HCT116 (cell line): ENCODE results near the gene NDE1. TPM values are rescaled to one million over a fixed set of nuclear protein-coding genes. Genes with fewer than 3 reads are reported as not detected.

ENCODE experiments used
- ATAC-seq: fragments of 200-7000 bp; cut with Tn5 transposase; 2 replicates; pipeline ENCODE4 v1.9.1; 2020; ENCODE audit warnings: mild to moderate bottlenecking, moderate library complexity
- BruUV-seq: library from RNA; stranded (reverse); fragments of 400-500 nt; replicated peaks from 2 replicates; lab custom pipeline; 2021; lab: Mats Ljungman, UMichigan
- CTCF ChIA-PET: fragments of 300-600 bp; sonication (Branson Sonifier 250); formaldehyde crosslinking; loops from one replicate; lab custom pipeline; 2021; ENCODE audit warnings: antibody characterized with exemption; lab: Charles Lee
- POLR2A ChIA-PET: fragments of 300-600, 350-600 bp; sonication (Branson Sonifier 250); formaldehyde crosslinking; loops from one replicate; lab custom pipeline; 2021; ENCODE audit warnings: antibody characterized with exemption; lab: Charles Lee
- RAD21 ChIA-PET, 2 experiments: fragments of 300-600 bp; sonication (Branson Sonifier 250); formaldehyde crosslinking; loops; one replicate each; lab custom pipeline; 2023; ENCODE audit warnings: low total read pairs in 2 of 2; ENCODE audit not compliant: uncharacterized antibody in 2 of 2, unreplicated experiment in 2 of 2, low non-redundant PET in 1 of 2; lab: Charles Lee
- DNase-seq: peaks from one replicate; pipeline ENCODE4 v3.0.0-alpha.2; 2010; ENCODE audit warnings: low read depth, low spot score
- H2AFZ ChIP-seq: fragments of 200-600 bp; shearing (Covaris generic), sonication (generic); 2 replicates; pipeline ENCODE4 v1.6.1; 2017; ENCODE audit warnings: low read depth, mixed run types, mixed read lengths, antibody characterized with exemption, low read length; ENCODE audit not compliant: poor library complexity, severe bottlenecking
- H3K27ac ChIP-seq: 2 replicates; pipeline ENCODE4 v1.5.1; 2012; ENCODE audit warnings: low read depth, low read length
- H3K27me3 ChIP-seq: fragments of 200-600 bp; sonication (generic); 2 replicates; pipeline ENCODE4 v1.6.1; 2016; ENCODE audit warnings: mixed run types, low read length, mixed read lengths; ENCODE audit not compliant: insufficient read depth
- H3K36me3 ChIP-seq, 2 experiments: fragments of 200-500 bp in 1 of 2; fragments of 200-600 bp in 1 of 2; sonication (Bioruptor generic) in 1 of 2; sonication (generic) in 1 of 2; 2 replicates each; pipeline versions ENCODE4 v1.5.1 to v1.6.1; 2014 to 2016; ENCODE audit warnings: low read length in 2 of 2, inconsistent platforms in 1 of 2, mixed read lengths in 1 of 2, mixed run types in 1 of 2; ENCODE audit not compliant: insufficient read depth in 2 of 2, control insufficient read depth in 1 of 2
- H3K4me1 ChIP-seq, 2 experiments: fragments of 200-600 bp in 1 of 2; sonication (generic) in 1 of 2; 2 replicates each; pipeline versions ENCODE4 v1.5.1 to v1.6.1; 2012 to 2017; ENCODE audit warnings: low read length in 2 of 2, inconsistent platforms in 1 of 2, mild to moderate bottlenecking in 1 of 2, mixed read lengths in 1 of 2, mixed run types in 1 of 2, moderate library complexity in 1 of 2; ENCODE audit not compliant: insufficient read depth in 2 of 2, control insufficient read depth in 1 of 2
- H3K4me2 ChIP-seq: fragments of 200-600 bp; sonication (generic); 2 replicates; pipeline ENCODE4 v1.6.1; 2017; ENCODE audit warnings: mixed run types, low read length, mixed read lengths
- H3K4me3 ChIP-seq, 2 experiments: fragments of 200-600 bp in 1 of 2; sonication (generic) in 1 of 2; replicated peaks in 1 of 2; 2 replicates each; pipeline ENCODE4 v1.5.1; 2011 to 2016; ENCODE audit warnings: low read length in 2 of 2, control low read depth in 1 of 2, low read depth in 1 of 2, mild to moderate bottlenecking in 1 of 2, mixed read lengths in 1 of 2, mixed run types in 1 of 2
- H3K79me2 ChIP-seq: fragments of 200-600 bp; sonication (generic); 2 replicates; pipeline ENCODE4 v1.6.1; 2017; ENCODE audit warnings: mild to moderate bottlenecking, mixed run types, low read length, moderate library complexity, mixed read lengths; ENCODE audit not compliant: insufficient read depth
- H3K9ac ChIP-seq: fragments of 200-600 bp; sonication (generic); 2 replicates; pipeline ENCODE4 v1.6.1; 2016; ENCODE audit warnings: low read length, mixed read lengths
- H3K9me2 ChIP-seq: fragments of 200-600 bp; sonication (generic), shearing (Covaris generic); 2 replicates; pipeline ENCODE4 v1.6.1; 2017; ENCODE audit warnings: mixed run types, mild to moderate bottlenecking, moderate library complexity; ENCODE audit not compliant: insufficient read depth
- H3K9me3 ChIP-seq, 2 experiments: fragments of 200-500 bp in 1 of 2; fragments of 200-600 bp in 1 of 2; sonication (Bioruptor generic) in 1 of 2; sonication (generic) in 1 of 2; 2 replicates each; pipeline ENCODE4 v1.6.1; 2014 to 2017; ENCODE audit warnings: low read length in 2 of 2, mixed read lengths in 2 of 2, inconsistent platforms in 1 of 2, low read depth in 1 of 2, mild to moderate bottlenecking in 1 of 2, mixed run types in 1 of 2, moderate library complexity in 1 of 2; ENCODE audit not compliant: control insufficient read depth in 1 of 2, insufficient read depth in 1 of 2
- H4K20me1 ChIP-seq: fragments of 200-600 bp; sonication (generic), shearing (Covaris generic); 2 replicates; pipeline ENCODE4 v1.6.1; 2017; ENCODE audit warnings: mixed run types, mild to moderate bottlenecking, moderate library complexity; ENCODE audit not compliant: insufficient read depth
- ATF3 ChIP-seq: IDR thresholded peaks from 2 replicates; pipeline ENCODE4 v1.6.1; 2012
- TCF7L2 ChIP-seq: IDR thresholded peaks from 2 replicates; pipeline ENCODE4 v1.7.0; 2011; ENCODE audit warnings: borderline replicate concordance, inconsistent platforms; ENCODE audit not compliant: insufficient read depth, insufficient read length; ENCODE audit errors: extremely low read depth
- intact Hi-C: fragments of 100-400 bp; cut with micrococcal nuclease; formaldehyde crosslinking; loops from 2 replicates; pipeline ENCODE4 v1.10.0; 2022
- total RNA-seq: library from RNA; stranded (reverse); gene quantifications from one replicate; pipeline ENCODE4 v1.2.1, GENCODE V29; 2021; ENCODE audit not compliant: unreplicated experiment

The NDE1 gene
- total RNA-seq, 1 experiment from 2014 or later = 103 TPM

- RAD21 ChIA-PET = no interaction called here
- Histone ChIP-seq H3K4me1 (peaks cover 8 to 18% of the 10 kb centered on the region in 2 experiments), H3K27ac (no peak overlapping the region)
Measured at GRCh38 chr16:15609286-15609649, 40.8 kb upstream of the NDE1 start.

GRCh38 chr16:15610369-15610871 is 39.6 kb upstream of the NDE1 start:
- Histone ChIP-seq H3K9me2 (no peaks in the 10 kb centered on the region), H3K4me2 (no peak overlapping the region), H3K36me3 (peaks cover 14% of the 10 kb centered on the region in 2 experiments), H3K9me3 (no peaks in the 10 kb centered on the region), H3K27me3 (no peaks in the 10 kb centered on the region), H3K9ac (no peak overlapping the region), H4K20me1 (no peaks in the 10 kb centered on the region), H2AFZ (no peak overlapping the region), H3K79me2 (no peaks in the 10 kb centered on the region), H3K4me1 (peaks cover 14 to 27% of the 10 kb centered on the region in 2 experiments), H3K4me3 (no peak overlapping the region), H3K27ac (no peak overlapping the region)
- no TSS peak for BruUV-seq
- RAD21 ChIA-PET = no interaction called here
- TF ChIP-seq ATF3 = no peak
- ATAC-seq (no peak), DNase-seq (no peak)
- CTCF ChIA-PET = no interaction called here
- intact Hi-C loops = no loop called here
- POLR2A ChIA-PET = no interaction called here

More at GRCh38 chr16:15609286-15609649, 40.8 kb upstream of the NDE1 start:
- CTCF ChIA-PET = no interaction called here
- BruUV-seq = no TSS peak
- Histone ChIP-seq H3K36me3 (peaks cover 14% of the 10 kb centered on the region in 2 experiments), H2AFZ (no peak overlapping the region), H3K9me3 (no peaks in the 10 kb centered on the region), H3K9me2 (no peaks in the 10 kb centered on the region), H3K9ac (no peak overlapping the region), H3K79me2 (no peaks in the 10 kb centered on the region), H3K27me3 (no peaks in the 10 kb centered on the region), H4K20me1 (no peaks in the 10 kb centered on the region), H3K4me2 (no peak overlapping the region), H3K4me3 (no peak overlapping the region)
- DNase-seq = no peak
- no peak for ATAC-seq
- TF ChIP-seq TCF7L2 = no peak
- POLR2A ChIA-PET = no interaction called here
- intact Hi-C loops = no loop called here
